Upper lobe of left lung (tissue), 4 donors: ENCODE results near the gene OFD1.

ENCODE experiments used
- CTCF ChIP-seq, 6 experiments: fragments of 450-650 bp in 4 of 6; fragments of 200-600 bp in 2 of 6; sonication (generic) in 2 of 6; IDR thresholded peaks; one replicate each; pipeline ENCODE4 v1.5.1; 2016 to 2019; ENCODE audit warnings: antibody characterized with exemption in 6 of 6
- POLR2A ChIP-seq, 4 donors: fragments of 450-650 bp; IDR thresholded peaks; one replicate each; pipeline ENCODE4 v1.5.1; 2016 to 2017; ENCODE audit warnings: antibody characterized with exemption in 4 of 4, mild to moderate bottlenecking in 2 of 4
- POLR2AphosphoS5 ChIP-seq, 2 donors: sonication (generic); formaldehyde crosslinking; IDR thresholded peaks; one replicate each; pipeline ENCODE4 v1.5.1; 2017; ENCODE audit warnings: antibody characterized with exemption in 2 of 2

- no peak for TF ChIP-seq CTCF (IDR thresholded peaks at IDR 0.05)
- TF ChIP-seq POLR2AphosphoS5 (IDR thresholded peaks at IDR 0.05): no peak
- TF ChIP-seq POLR2A (IDR thresholded peaks at IDR 0.05): no peak
These were observed 41.1 kb upstream of the OFD1 start for GRCh38 chrX:13693341-13693961.
